Activated T-cell treated with anti-CD3 and anti-CD28 coated beads, Interleukin-2, amount 50 U/mL, for 24 hours (primary cell): ENCODE data around the gene PRDM8.
A peak's percentile ranks its signal among the peaks of the same experiment; 100 is the strongest.
"Not testable (repeated sequence)": the region's sequence is repeated elsewhere in the genome, so short reads cannot be mapped to it uniquely, and the experiment has no call there.

Experiments used
- DNase-seq: peaks from one replicate; pipeline ENCODE4 v3.0.0-alpha.2; 2020
- H3K27ac Mint-ChIP-seq: 2 replicates; pipeline ENCODE4 v1.8.0; 2020; ENCODE audit warnings: mild to moderate bottlenecking, mixed read lengths
- H3K27me3 Mint-ChIP-seq: 2 replicates; pipeline ENCODE4 v1.8.0; 2020; ENCODE audit warnings: mixed read lengths
- H3K36me3 Mint-ChIP-seq: 2 replicates; pipeline ENCODE4 v1.8.0; 2020; ENCODE audit warnings: low read depth, mixed read lengths
- H3K4me1 Mint-ChIP-seq: 2 replicates; pipeline ENCODE4 v1.8.0; 2020; ENCODE audit warnings: low read depth, mixed read lengths
- H3K4me3 Mint-ChIP-seq: 2 replicates; pipeline ENCODE4 v1.8.0; 2020; ENCODE audit warnings: mild to moderate bottlenecking, moderate library complexity, mixed read lengths
- H3K9me3 Mint-ChIP-seq: 2 replicates; pipeline ENCODE4 v1.8.0; 2020; ENCODE audit warnings: mixed read lengths

The PRDM8 gene

DNA sequence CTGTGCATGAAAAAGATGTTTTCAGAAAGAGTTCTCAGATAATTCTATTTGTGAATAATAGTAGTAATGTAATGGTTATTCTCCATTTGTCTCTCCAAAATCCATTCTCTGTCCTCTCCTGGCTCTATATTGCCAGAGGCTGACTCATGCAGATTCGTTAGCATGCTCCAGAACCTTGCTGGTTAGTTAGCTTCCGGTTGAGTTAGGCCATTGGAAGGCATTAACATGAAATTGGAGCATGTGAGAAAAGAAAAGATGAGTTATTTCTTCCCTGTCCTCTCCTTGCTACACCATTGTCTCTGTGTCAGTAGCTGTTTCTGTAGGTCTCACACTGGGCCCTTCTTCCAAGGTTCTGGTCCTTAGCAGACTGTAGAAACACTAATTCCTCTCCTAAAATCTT lies 23.5 kb upstream of the PRDM8 start:
- H3K27me3 Mint-ChIP-seq = no peaks in the 10 kb centered on the region
- no peak for DNase-seq
- H3K4me1 Mint-ChIP-seq = peaks cover 59% of the 10 kb centered on the region
- peak overlapping the region; percentile 92 for H3K27ac Mint-ChIP-seq
- peaks cover 15% of the 10 kb centered on the region for H3K9me3 Mint-ChIP-seq
- peaks cover 4% of the 10 kb centered on the region for H3K36me3 Mint-ChIP-seq
- H3K4me3 Mint-ChIP-seq = no peak overlapping the region

DNA sequence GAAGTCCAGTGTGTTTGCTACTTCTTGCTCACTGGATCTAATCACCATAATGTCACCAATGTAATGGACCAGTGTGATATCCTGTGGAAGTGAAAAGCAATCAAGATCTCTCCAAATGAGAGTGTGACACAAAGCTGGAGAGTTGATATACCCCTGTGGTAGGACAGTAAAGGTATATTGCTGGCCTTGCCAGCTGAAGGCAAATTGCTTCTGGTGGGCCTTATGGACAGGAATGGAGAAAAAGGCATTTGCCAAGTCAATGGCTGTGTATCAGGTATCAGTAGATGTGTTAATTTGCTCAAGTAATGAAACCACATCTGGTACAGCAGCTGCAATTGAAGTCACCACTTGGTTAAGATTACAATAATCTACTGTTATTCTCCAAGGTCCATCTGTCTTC lies 19.5 kb upstream of the PRDM8 start:
- Mint-ChIP-seq H3K36me3 (peaks cover 16% of the 10 kb centered on the region), H3K4me1 (peaks cover 60% of the 10 kb centered on the region), H3K9me3 (peaks cover 28% of the 10 kb centered on the region)
- not testable (repeated sequence) for H3K27ac Mint-ChIP-seq, DNase-seq, H3K27me3 Mint-ChIP-seq, H3K4me3 Mint-ChIP-seq

DNA sequence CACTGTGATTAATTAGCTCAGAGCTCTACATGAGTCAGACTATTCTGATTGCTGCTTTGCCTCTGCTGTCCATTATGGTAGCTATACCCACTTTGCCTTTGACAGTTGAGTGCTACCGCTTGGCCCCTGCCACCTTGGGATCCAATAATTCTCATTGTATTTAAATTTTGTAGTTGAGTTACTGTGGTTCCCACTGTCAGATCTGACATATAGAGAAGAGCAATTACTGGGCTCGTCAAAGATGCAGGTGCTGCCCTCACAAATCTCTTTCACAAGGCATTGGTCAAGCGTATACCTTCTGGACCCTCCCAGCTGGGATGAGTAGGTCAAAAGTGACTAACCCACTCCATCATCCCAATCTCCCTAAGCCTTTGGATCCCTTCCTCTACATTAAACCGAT lies 18.3 kb upstream of the PRDM8 start:
- H3K4me3 Mint-ChIP-seq = no peak overlapping the region
- no peak for DNase-seq
- peaks cover 6% of the 10 kb centered on the region for H3K27me3 Mint-ChIP-seq
- H3K4me1 Mint-ChIP-seq = peaks cover 56% of the 10 kb centered on the region
- H3K27ac Mint-ChIP-seq = no peak overlapping the region
- H3K36me3 Mint-ChIP-seq = peaks cover 16% of the 10 kb centered on the region
- peaks cover 28% of the 10 kb centered on the region for H3K9me3 Mint-ChIP-seq

DNA sequence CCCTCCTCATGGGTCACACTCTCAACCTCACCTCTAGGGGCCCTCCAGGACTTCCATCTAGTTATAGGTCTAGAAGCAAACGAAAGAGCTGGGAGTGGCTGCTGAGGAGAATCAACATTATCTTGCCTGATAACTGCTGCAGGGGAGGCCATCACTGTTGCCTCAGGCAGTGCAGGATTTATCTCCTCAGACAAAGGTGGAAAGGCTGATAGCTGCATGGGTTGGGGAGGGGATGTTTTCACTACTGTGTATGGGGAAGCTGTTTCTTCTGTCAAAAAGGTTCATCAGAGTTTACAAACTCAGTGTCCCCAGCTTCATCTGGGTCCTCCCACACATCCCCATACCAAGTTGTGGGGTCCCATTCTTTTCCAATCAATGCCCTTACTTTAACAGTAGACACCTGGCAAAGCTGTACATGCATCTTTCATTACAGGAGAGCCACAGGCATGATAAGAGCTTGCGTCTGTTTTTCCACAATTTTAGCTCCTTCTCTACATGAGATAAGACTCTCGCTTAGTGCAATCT lies 17.6 kb upstream of the PRDM8 start:
- Mint-ChIP-seq H3K4me1 (peaks cover 53% of the 10 kb centered on the region), H3K27me3 (peaks cover 6% of the 10 kb centered on the region), H3K9me3 (peaks cover 28% of the 10 kb centered on the region), H3K36me3 (peaks cover 21% of the 10 kb centered on the region), H3K27ac (no peak overlapping the region), H3K4me3 (no peak overlapping the region)
- no peak for DNase-seq

DNA sequence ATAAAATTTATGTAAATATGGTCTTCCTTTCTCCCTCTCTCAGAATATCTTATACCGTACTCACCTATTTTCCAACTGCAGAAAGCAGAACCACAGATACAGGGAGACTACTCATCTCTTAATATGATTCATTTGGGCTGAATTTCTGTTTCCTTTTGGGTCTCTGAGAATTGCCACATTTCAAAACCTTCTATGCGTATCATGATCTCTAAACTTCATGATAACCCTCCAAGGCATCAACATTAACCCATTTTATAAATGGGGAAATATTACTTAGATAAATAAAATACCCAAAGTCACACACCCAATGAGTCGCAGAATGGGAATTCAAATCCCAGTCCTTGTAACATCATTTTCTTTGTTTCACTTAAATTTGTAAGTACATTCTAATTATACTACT lies 16.6 kb upstream of the PRDM8 start:
- H3K4me1 Mint-ChIP-seq = peaks cover 52% of the 10 kb centered on the region

DNA sequence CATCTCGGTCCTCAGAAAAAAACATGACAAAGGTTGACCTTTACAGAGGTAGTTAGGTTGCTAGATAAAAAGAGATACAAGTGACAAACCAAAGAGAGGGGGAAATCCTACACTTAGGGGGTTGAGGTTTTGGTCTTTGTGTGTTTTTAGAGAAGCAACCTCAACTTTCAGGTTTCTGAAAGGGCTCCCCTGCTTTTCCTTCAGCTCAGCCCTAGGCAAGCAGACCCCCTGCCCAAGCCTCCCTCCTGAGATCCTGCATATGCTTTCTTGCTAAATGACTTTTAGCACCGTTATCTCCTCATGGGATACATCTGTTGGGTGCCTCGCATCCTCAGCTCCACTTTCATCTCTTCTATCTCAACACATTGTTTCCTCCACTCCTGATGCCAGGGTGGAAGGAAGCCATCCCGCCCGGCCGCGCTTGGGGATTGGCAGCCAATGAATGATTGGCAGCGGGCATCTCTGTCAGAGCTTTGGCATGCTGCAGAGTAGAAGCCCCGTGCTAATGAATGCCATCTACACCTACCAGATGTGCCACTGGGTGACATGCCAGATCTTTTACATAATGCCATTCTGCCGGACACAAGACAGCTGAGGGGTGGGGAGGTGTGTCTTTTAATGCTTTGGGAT lies 15.0 kb upstream of the PRDM8 start:
- Mint-ChIP-seq H3K4me3 (peak overlapping the region; percentile 33), H3K27ac (peak overlapping the region; percentile 50), H3K9me3 (peaks cover 19% of the 10 kb centered on the region)

More for the DNA sequence above, 16.6 kb upstream of the PRDM8 start:
- Mint-ChIP-seq H3K36me3 (peaks cover 21% of the 10 kb centered on the region), H3K4me3 (no peak overlapping the region), H3K27ac (peak overlapping the region; percentile 0), H3K9me3 (peaks cover 24% of the 10 kb centered on the region), H3K27me3 (peaks cover 15% of the 10 kb centered on the region)
- DNase-seq = no peak

DNA sequence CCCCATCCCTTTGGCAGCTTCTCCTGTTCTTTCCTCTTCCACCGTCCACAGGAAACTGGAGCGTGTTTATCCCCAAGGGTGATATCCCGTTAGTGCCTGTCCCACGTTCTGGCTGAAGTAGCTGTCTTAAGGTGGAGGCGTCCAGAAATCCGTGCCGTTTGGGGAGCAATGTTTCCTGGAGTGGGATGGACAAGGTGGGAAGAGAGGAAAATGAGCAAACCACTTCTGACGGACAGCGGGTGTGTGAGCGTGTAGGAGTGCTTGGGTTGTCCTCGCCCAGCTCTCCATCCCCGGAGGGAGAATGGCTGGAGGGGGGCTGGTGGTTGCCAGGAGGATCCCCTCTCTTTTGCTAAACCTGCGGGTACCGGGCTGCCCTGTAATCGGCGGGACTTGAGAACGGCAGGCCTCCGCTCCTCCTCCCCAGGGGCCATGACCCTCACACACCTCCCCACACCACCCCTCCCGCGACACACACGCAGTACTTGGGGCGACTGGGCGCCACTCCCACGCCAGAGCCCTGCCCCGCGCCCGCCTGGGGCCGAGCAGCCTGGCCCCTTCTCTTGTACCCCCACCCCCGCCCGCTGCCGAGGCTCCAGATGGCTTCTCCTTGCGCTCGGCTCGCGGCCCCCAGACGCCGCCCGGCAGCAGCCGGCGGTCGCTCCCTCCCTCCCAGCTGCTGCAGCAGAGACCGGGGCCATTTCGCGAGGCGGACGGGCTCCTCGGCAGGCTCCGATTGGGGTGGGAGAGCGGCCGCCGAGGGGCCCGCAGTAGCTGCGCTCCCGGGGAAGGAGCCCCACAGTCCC lies 13.9 kb upstream of the PRDM8 start:
- DNase-seq = no peak
- H3K4me3 Mint-ChIP-seq = peak overlapping the region; percentile 93
- peaks cover 29% of the 10 kb centered on the region for H3K27me3 Mint-ChIP-seq
- peaks cover 14% of the 10 kb centered on the region for H3K9me3 Mint-ChIP-seq
- peaks cover 51% of the 10 kb centered on the region for H3K4me1 Mint-ChIP-seq
- peak overlapping the region; percentile 9 for H3K27ac Mint-ChIP-seq
- H3K36me3 Mint-ChIP-seq = peaks cover 17% of the 10 kb centered on the region

More for the DNA sequence above, 15.0 kb upstream of the PRDM8 start:
- Mint-ChIP-seq H3K27me3 (peaks cover 26% of the 10 kb centered on the region), H3K36me3 (peaks cover 21% of the 10 kb centered on the region), H3K4me1 (peaks cover 51% of the 10 kb centered on the region)
- peak; percentile 62 for DNase-seq

DNA sequence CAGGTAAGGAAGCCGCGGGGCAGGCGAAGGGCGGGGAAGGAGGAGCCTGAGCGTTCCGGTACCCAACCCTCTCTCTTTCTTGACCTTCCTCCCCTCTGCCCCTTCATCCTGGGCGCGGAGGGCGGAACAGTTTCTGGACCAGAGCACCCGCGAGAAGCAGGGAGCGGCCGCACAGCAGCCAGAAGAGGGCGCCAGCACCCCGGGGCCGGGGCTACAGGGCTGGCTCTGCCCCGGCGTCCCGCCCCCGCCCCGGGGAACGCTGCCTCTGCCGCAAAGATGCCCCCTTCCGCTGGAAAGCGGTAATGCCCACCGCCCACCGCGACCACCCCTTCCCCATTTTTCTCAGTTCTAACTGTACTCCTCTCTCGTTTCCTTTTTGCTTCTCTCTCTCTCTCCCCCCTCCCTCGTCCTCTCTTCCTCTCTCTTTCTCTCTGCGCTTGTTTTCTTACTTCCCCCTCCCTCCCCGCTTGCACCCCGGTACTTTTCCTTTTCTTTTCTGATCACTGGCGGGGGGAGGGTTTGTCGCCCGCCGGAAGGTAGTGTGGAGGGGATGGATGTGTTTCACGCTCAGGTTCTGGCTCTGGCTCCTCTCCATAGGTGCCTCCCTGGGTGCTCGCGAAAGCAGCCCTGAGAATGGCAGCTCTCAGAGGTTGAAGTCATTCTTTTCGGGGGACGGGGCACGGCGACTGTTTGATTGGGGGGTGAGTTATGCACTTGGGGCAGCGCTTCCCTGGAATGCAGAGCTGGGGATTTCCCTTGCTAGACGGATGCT lies 13.1 kb upstream of the PRDM8 start:
- Mint-ChIP-seq H3K27ac (peak overlapping the region; percentile 91), H3K27me3 (peaks cover 29% of the 10 kb centered on the region), H3K4me1 (peaks cover 51% of the 10 kb centered on the region), H3K36me3 (peaks cover 13% of the 10 kb centered on the region), H3K9me3 (peaks cover 9% of the 10 kb centered on the region), H3K4me3 (peak overlapping the region; percentile 93)
- DNase-seq = peak; percentile 94

DNA sequence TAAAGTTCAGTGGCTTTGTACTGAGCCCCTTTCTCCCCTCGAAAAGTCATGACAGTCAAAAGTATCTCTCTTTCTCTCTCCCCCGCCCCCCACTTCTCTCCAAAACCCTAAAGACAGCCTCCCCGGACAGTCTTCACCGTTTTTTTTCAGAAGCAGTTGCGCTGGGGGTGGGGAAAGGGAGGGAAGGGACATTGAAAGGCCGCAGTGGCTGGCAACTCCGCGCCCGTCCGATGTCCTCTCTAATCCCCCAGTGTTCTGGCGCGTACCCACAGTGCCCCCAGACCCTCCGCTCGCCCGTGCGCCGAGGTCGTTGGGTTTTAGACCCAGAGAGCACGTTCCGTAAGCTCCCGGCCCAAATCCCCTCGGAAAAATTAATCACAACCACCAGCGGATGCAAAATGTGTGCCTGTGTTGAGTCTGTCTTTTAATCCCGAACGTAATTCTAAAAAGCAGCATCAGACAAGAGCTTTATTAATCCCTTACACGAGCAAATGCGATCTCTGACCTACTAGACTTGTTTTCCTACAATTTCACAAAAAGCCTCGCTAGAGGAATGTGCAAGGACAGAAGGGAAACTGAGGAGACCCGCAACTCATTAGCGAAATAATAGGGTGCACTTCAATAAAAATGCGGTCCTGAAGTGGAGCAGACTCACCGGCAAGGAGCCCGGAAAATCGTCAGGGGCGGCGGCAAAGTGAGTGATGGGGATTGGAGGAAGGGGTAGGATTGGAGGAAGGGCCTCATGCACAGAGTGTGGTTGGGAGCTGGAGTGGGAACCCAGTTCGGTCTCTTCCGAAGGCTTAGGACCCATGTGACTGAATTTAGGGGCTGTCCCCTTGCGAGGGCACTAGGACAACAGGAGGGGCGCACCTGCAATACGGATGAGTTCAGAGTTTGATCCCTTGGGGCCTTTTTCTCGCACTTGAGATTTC lies 12.2 kb upstream of the PRDM8 start:
- H3K36me3 Mint-ChIP-seq = peaks cover 6% of the 10 kb centered on the region
- peaks cover 32% of the 10 kb centered on the region for H3K27me3 Mint-ChIP-seq
- H3K4me1 Mint-ChIP-seq = peaks cover 48% of the 10 kb centered on the region
- peak overlapping the region; percentile 93 for H3K4me3 Mint-ChIP-seq
- DNase-seq = no peak
- H3K27ac Mint-ChIP-seq = peak overlapping the region; percentile 91
- H3K9me3 Mint-ChIP-seq = peaks cover 4% of the 10 kb centered on the region

DNA sequence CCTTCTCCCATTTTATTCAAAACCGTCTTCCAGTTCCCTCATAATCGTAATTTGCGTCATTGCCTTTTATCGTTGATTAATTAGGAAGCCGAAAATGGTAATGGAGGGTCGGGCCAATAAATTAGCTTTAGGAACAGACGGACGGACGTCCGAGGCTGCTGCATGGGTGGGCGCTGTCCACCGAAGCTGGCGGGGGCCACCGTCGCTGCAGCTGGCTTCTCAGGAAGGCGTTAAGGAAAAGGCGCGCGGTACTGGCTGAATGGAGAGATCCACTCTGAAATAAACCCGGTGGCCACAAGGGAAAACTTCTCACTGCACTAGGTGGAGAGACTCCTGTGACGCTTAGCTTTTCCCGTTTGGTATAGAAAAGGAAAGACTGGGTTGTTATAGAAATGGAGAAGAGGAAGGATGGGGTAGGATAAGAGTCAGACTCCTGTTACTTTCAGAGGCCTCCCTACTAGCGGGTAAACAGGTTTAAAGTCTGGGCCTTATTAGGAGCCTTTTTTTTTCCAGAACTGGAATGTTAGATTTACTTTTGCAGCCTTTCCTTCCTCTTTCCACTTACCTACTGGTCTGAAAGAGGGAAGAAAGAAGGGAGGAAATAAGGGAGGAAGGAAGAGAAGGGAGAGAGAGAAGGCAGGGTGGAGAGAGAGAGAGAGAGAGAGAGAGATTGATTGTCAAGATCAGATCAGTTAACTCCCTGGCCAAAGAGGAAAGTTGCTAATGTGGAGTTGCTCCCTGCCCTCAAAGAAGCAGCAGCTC lies 11.3 kb upstream of the PRDM8 start:
- Mint-ChIP-seq H3K27me3 (peaks cover 32% of the 10 kb centered on the region), H3K4me1 (peaks cover 41% of the 10 kb centered on the region), H3K4me3 (peak overlapping the region; percentile 93), H3K9me3 (no peaks in the 10 kb centered on the region), H3K27ac (no peak overlapping the region), H3K36me3 (peaks cover 6% of the 10 kb centered on the region)
- DNase-seq = no peak

DNA sequence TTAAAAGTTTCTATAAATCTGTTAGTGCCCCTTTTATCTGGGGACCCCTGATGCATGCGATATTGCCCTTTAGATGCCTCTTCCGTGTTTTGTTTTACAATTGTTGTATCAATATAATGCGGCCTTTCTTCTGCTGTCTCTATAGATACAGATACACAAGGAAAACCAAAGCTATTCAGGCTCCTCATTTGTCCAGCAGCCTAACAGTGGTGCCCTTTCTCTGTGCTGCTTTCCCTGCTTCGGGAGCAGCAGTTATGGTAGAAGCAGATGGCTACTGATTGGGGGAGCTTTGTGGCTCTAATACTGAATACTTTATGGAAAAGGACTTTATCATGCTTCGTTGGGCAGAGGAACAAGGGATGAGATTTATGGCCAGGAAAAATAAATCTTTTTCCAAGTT lies 10.6 kb upstream of the PRDM8 start:
- Mint-ChIP-seq H3K4me1 (peaks cover 36% of the 10 kb centered on the region), H3K27ac (no peak overlapping the region), H3K4me3 (no peak overlapping the region)

DNA sequence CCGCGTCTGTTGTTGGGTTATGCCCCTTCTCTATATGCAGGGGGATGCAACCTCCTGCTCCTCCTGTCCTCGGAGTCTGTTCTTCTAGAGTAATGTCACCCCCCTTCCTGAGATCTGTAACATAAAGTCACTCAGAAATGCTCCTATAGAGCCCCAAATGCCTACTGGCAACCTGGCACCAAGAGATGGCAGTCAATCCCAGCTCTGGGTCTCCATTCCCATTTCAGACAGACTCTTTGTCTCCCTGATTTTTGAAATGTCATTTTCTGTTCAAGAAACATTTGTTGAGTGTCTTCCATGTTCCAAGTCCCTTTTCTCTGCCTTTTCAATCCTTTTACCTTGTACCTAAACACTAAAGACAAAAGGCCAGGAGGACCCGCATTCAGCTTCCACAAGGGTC lies 9.6 kb upstream of the PRDM8 start:
- DNase-seq = no peak
- peaks cover 6% of the 10 kb centered on the region for H3K36me3 Mint-ChIP-seq
- peaks cover 29% of the 10 kb centered on the region for H3K27me3 Mint-ChIP-seq
- H3K9me3 Mint-ChIP-seq = no peaks in the 10 kb centered on the region
- H3K4me3 Mint-ChIP-seq = no peak overlapping the region
- peaks cover 26% of the 10 kb centered on the region for H3K4me1 Mint-ChIP-seq
- H3K27ac Mint-ChIP-seq = no peak overlapping the region

More for the DNA sequence above, 10.6 kb upstream of the PRDM8 start:
- no peaks in the 10 kb centered on the region for H3K9me3 Mint-ChIP-seq
- H3K36me3 Mint-ChIP-seq = peaks cover 6% of the 10 kb centered on the region
- H3K27me3 Mint-ChIP-seq = peaks cover 32% of the 10 kb centered on the region
- DNase-seq = no peak

DNA sequence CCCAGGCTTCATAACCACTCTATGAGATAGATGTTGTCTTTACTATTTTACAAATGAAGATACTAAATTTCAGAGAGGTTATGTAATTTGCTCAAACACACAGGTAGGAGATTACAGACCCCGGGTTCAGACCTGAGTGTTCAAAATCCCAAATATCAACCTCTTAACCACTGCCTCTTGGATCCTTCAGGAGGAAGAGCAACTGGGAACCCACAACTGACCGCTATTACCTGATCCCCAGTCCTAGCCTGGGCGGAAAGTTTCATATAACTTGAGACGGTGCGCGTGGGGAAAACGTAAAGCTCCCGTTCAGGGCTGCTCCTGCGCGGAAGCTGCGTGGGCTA lies 8.9 kb upstream of the PRDM8 start:
- no peak overlapping the region for H3K4me3 Mint-ChIP-seq
- H3K9me3 Mint-ChIP-seq = no peaks in the 10 kb centered on the region
- H3K4me1 Mint-ChIP-seq = peaks cover 18% of the 10 kb centered on the region
- H3K36me3 Mint-ChIP-seq = peaks cover 6% of the 10 kb centered on the region
- DNase-seq = no peak
- H3K27ac Mint-ChIP-seq = no peak overlapping the region
- H3K27me3 Mint-ChIP-seq = peaks cover 29% of the 10 kb centered on the region
